ENCODE data around the gene OSBP2.

Gene OSBP2

GRCh38 chr22:30649430-30650007 is 45.2 kb upstream of the OSBP2 start:
- TF ChIP-seq REST (IDR thresholded peaks at IDR 0.05; ENCODE audit: insufficient read depth in 1 of 2, low read depth in 2 of 2, low read length in 2 of 2) = no peak
- TF ChIP-seq FOXP2 (optimal IDR thresholded peaks at IDR 0.05; ENCODE audit: borderline replicate concordance, extremely low read depth, extremely low read length, insufficient read depth) = no peak
- no peak for TF ChIP-seq SIN3A (IDR thresholded peaks at IDR 0.05; ENCODE audit: borderline replicate concordance, insufficient read depth, low read length)
- TF ChIP-seq TAF1 (IDR thresholded peaks at IDR 0.05; ENCODE audit: borderline replicate concordance, insufficient read depth, low read length) = no peak
- TF ChIP-seq POLR2AphosphoS5 (IDR thresholded peaks at IDR 0.05; ENCODE audit: low read depth, low read length) = no peak

GRCh38 chr22:30650508-30651116 is 44.1 kb upstream of the OSBP2 start:
- TF ChIP-seq REST (IDR thresholded peaks at IDR 0.05; ENCODE audit: insufficient read depth in 1 of 2, low read depth in 2 of 2, low read length in 2 of 2) = no peak
- no peak for TF ChIP-seq POLR2AphosphoS5 (IDR thresholded peaks at IDR 0.05; ENCODE audit: low read depth, low read length)
- TF ChIP-seq SIN3A (IDR thresholded peaks at IDR 0.05; ENCODE audit: borderline replicate concordance, insufficient read depth, low read length) = no peak

- TF ChIP-seq FOXP2 (optimal IDR thresholded peaks at IDR 0.05; ENCODE audit: borderline replicate concordance, extremely low read depth, extremely low read length, insufficient read depth) = no peak
- TF ChIP-seq SIN3A (IDR thresholded peaks at IDR 0.05; ENCODE audit: borderline replicate concordance, insufficient read depth, low read length) = no peak
Observed at GRCh38 chr22:30652852-30653251, 41.8 kb upstream of the OSBP2 start.

GRCh38 chr22:30654361-30654760 is 40.3 kb upstream of the OSBP2 start:
- TF ChIP-seq FOXP2 (optimal IDR thresholded peaks at IDR 0.05; ENCODE audit: borderline replicate concordance, extremely low read depth, extremely low read length, insufficient read depth) (no peak), TAF1 (IDR thresholded peaks at IDR 0.05; ENCODE audit: borderline replicate concordance, insufficient read depth, low read length) (no peak), SIN3A (IDR thresholded peaks at IDR 0.05; ENCODE audit: borderline replicate concordance, insufficient read depth, low read length) (no peak), POLR2AphosphoS5 (IDR thresholded peaks at IDR 0.05; ENCODE audit: low read depth, low read length) (no peak), REST (IDR thresholded peaks at IDR 0.05; ENCODE audit: insufficient read depth in 1 of 2, low read depth in 2 of 2, low read length in 2 of 2) (no peak)

GRCh38 chr22:30655532-30655931 is 39.1 kb upstream of the OSBP2 start:
- TF ChIP-seq SIN3A (IDR thresholded peaks at IDR 0.05; ENCODE audit: borderline replicate concordance, insufficient read depth, low read length) = no peak
- no peak for TF ChIP-seq POLR2AphosphoS5 (IDR thresholded peaks at IDR 0.05; ENCODE audit: low read depth, low read length)
- TF ChIP-seq FOXP2 (optimal IDR thresholded peaks at IDR 0.05; ENCODE audit: borderline replicate concordance, extremely low read depth, extremely low read length, insufficient read depth) = no peak
- TF ChIP-seq REST (IDR thresholded peaks at IDR 0.05; ENCODE audit: insufficient read depth in 1 of 2, low read depth in 2 of 2, low read length in 2 of 2) = no peak
- no peak for TF ChIP-seq TAF1 (IDR thresholded peaks at IDR 0.05; ENCODE audit: borderline replicate concordance, insufficient read depth, low read length)

Data from PFSK-1 (cell line).